Stomach (tissue), 9 donors: Measurements from ENCODE around the gene TMEM132D. TPM values are rescaled to one million over a fixed set of nuclear protein-coding genes. Genes with fewer than 3 reads are reported as not detected.

Experiments used
- DNase-seq, 2 donors: peaks; one replicate each; pipeline versions ENCODE4 v3.0.0 to v3.0.0-alpha.2; 2013 to 2019
- H3K27ac ChIP-seq, 5 donors: fragments of 200-600 bp in 4 of 5; sonication (generic) in 4 of 5; one replicate each; pipeline ENCODE4 v1.5.1; 2013 to 2019; ENCODE audit warnings: mild to moderate bottlenecking in 1 of 5, moderate library complexity in 1 of 5
- H3K27me3 ChIP-seq, 3 donors: fragments of 200-600 bp; sonication (generic); one replicate each; pipeline ENCODE4 v1.5.1; 2017 to 2019; ENCODE audit warnings: mixed run types in 1 of 3
- H3K36me3 ChIP-seq, 4 donors: fragments of 200-600 bp; sonication (generic); 1 replicate in 3 of 4; 2 replicates in 1 of 4; pipeline ENCODE4 v1.5.1; 2016 to 2019
- H3K4me1 ChIP-seq, 4 donors: fragments of 200-600 bp; sonication (generic); one replicate each; pipeline ENCODE4 v1.5.1; 2016 to 2019
- H3K4me3 ChIP-seq, 4 donors: fragments of 200-600 bp; sonication (generic) in 3 of 4; one replicate each; pipeline ENCODE4 v1.5.1; 2016 to 2019; ENCODE audit warnings: mild to moderate bottlenecking in 1 of 4
- H3K9me3 ChIP-seq, 4 donors: fragments of 200-600 bp; sonication (generic); one replicate each; pipeline ENCODE4 v1.5.1; 2016 to 2019
- EP300 ChIP-seq: sonication (generic); formaldehyde crosslinking; IDR thresholded peaks from one replicate; pipeline ENCODE4 v1.6.1; 2017; ENCODE audit warnings: antibody characterized with exemption
- POLR2A ChIP-seq, 4 donors: fragments of 450-650 bp; IDR thresholded peaks; one replicate each; pipeline ENCODE4 v1.6.1; 2016; ENCODE audit warnings: antibody characterized with exemption in 4 of 4, control low read depth in 2 of 4, mild to moderate bottlenecking in 1 of 4, moderate library complexity in 1 of 4
- POLR2AphosphoS5 ChIP-seq, 3 donors: sonication (generic); formaldehyde crosslinking; IDR thresholded peaks; one replicate each; pipeline ENCODE4 v1.6.1; 2016; ENCODE audit warnings: antibody characterized with exemption in 3 of 3
- WGBS, 5 donors: extraction: QIAGEN DNeasy Blood & Tissue Kit in 3 of 5; methylation state at CpG; one replicate each; pipeline versions ENCODE4 v1.1.5 to v1.1.7; 2013 to 2018; 5-methylcytosine and 5-hydroxymethylcytosine counted together
- intact Hi-C: fragments of 100-400 bp; cut with DNase I; formaldehyde crosslinking; loops from one replicate; pipeline ENCODE4 v1.15.1; 2023; ENCODE audit warnings: low total_unique reads
- polyA plus RNA-seq, 3 donors: library from polyadenylated mRNA; stranded (reverse); fragments of 200-250 nt; gene quantifications; one replicate each; pipeline ENCODE4 v1.2.3, GENCODE V29; 2013
- total RNA-seq, 5 donors: library from RNA; depleted of rRNA; stranded (reverse); fragments of >200 nt; gene quantifications; one replicate each; pipeline versions ENCODE4 v1.1.0 to v1.2.3, GENCODE V29; 2014 to 2016
- TF ChIP-seq, protein P1 (sequence below), 7 experiments: fragments of 450-650 bp in 4 of 7; fragments of 200-600 bp in 3 of 7; sonication (generic) in 3 of 7; IDR thresholded peaks; one replicate each; pipeline ENCODE4 v1.5.1; 2016 to 2019; ENCODE audit warnings: antibody characterized with exemption in 7 of 7, control low read depth in 2 of 7, mild to moderate bottlenecking in 1 of 7
- donor health status: healthy with polysubstance abuse.
- donor health status: Bipolar disorder and iron deficiency.
- donor health status: healthy.

The TMEM132D gene
- total and polyA plus RNA-seq, 8 donors = 0.29 to 0.92 TPM; not detected in 6

DNA sequence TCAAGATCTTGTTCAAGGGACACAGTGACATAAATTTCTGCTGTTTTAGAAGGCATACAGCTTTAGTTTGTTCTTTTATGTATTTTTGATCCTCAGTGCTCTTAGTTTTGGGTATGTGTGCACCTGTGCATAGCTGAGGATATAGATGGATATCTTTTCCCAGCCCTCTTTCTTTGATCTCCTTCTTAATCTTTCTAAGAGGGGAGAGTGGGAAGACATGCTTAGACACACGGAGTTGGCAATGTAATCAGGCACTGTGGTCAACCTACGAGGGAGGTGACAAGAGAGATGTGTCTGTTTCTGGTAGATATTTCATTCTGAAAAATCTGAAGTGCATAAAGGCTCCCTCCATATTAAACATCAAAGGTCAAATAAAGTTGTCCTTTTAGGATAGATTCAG, 340.6 kb downstream of the TMEM132D start:
- intact Hi-C loops = no loop called here
- no peak for DNase-seq
- WGBS, 5 donors = 55 to 76% (median 69%) methylated on average over 2 of the region's 2 CpGs
- no peak overlapping the region for H3K27ac ChIP-seq
- H3K4me3 ChIP-seq = no peak overlapping the region
- TF ChIP-seq EP300 (no peak), POLR2A (IDR thresholded peaks at IDR 0.05) (no peak), POLR2AphosphoS5 (IDR thresholded peaks at IDR 0.05) (no peak)
- TF ChIP-seq, protein P1, sequence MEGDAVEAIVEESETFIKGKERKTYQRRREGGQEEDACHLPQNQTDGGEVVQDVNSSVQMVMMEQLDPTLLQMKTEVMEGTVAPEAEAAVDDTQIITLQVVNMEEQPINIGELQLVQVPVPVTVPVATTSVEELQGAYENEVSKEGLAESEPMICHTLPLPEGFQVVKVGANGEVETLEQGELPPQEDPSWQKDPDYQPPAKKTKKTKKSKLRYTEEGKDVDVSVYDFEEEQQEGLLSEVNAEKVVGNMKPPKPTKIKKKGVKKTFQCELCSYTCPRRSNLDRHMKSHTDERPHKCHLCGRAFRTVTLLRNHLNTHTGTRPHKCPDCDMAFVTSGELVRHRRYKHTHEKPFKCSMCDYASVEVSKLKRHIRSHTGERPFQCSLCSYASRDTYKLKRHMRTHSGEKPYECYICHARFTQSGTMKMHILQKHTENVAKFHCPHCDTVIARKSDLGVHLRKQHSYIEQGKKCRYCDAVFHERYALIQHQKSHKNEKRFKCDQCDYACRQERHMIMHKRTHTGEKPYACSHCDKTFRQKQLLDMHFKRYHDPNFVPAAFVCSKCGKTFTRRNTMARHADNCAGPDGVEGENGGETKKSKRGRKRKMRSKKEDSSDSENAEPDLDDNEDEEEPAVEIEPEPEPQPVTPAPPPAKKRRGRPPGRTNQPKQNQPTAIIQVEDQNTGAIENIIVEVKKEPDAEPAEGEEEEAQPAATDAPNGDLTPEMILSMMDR (IDR thresholded peaks at IDR 0.05) = no peak
- peaks cover 0 to 6% (median 0%) of the 10 kb centered on the region in 4 donors for H3K9me3 ChIP-seq
- no peaks in the 10 kb centered on the region for H3K4me1 ChIP-seq
- H3K27me3 ChIP-seq = no peaks in the 10 kb centered on the region
- H3K36me3 ChIP-seq = no peaks in the 10 kb centered on the region

DNA sequence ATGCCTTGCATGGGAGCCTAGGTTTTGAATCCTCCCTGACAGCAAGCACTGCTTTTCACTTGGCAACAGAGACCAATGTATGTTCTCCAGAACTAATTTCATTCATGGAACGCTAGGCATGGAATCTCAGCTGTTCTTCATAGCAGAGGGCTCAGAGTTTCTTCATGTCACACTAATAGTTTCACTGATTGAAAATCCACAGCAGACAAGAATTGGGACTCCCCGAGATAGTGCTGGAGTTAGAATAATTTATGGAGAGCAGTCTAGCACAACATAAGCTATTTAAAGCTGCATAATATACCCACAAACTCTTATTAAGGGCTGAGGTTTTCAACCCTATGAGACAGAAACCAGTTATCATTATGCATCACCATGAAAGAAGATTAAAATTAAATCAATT, 342.5 kb downstream of the TMEM132D start:
- 57 to 76% (median 74%) methylated on average over 2 of the region's 2 CpGs for WGBS, 5 donors
- TF ChIP-seq, protein P1 (IDR thresholded peaks at IDR 0.05) = no peak
- no peak for TF ChIP-seq POLR2A (IDR thresholded peaks at IDR 0.05)
- DNase-seq = no peak
- H3K9me3 ChIP-seq = peaks cover 0 to 6% (median 0%) of the 10 kb centered on the region in 4 donors
- no peak overlapping the region for H3K4me3 ChIP-seq
- H3K4me1 ChIP-seq = no peaks in the 10 kb centered on the region
- H3K27me3 ChIP-seq = no peaks in the 10 kb centered on the region
- intact Hi-C loops = no loop called here
- no peaks in the 10 kb centered on the region for H3K36me3 ChIP-seq
- no peak overlapping the region for H3K27ac ChIP-seq

- H3K36me3 ChIP-seq = no peaks in the 10 kb centered on the region
- no peak overlapping the region for H3K27ac ChIP-seq
- 72 to 81% (median 77%) methylated on average over 4 of the region's 4 CpGs for WGBS, 5 donors
- no peak overlapping the region for H3K4me3 ChIP-seq
- intact Hi-C loops = no loop called here
- no peak for TF ChIP-seq POLR2A (IDR thresholded peaks at IDR 0.05)
- no peak for TF ChIP-seq POLR2AphosphoS5 (IDR thresholded peaks at IDR 0.05)
- TF ChIP-seq EP300 = no peak
- TF ChIP-seq, protein P1 (IDR thresholded peaks at IDR 0.05) = no peak
- DNase-seq = no peak
- H3K27me3 ChIP-seq = no peaks in the 10 kb centered on the region
- H3K9me3 ChIP-seq = no peaks in the 10 kb centered on the region
- no peaks in the 10 kb centered on the region for H3K4me1 ChIP-seq
These were observed 344.0 kb downstream of the TMEM132D start for GRCh38 chr12:129559776-129560175.

- no peak overlapping the region for H3K4me3 ChIP-seq
- H3K36me3 ChIP-seq = no peaks in the 10 kb centered on the region
- H3K27me3 ChIP-seq = no peaks in the 10 kb centered on the region
- TF ChIP-seq, protein P1 (IDR thresholded peaks at IDR 0.05) = no peak
- no peak for TF ChIP-seq POLR2A (IDR thresholded peaks at IDR 0.05)
- TF ChIP-seq POLR2AphosphoS5 (IDR thresholded peaks at IDR 0.05) = no peak
- no peak for TF ChIP-seq EP300
- no peak for DNase-seq
- intact Hi-C loops = no loop called here
- H3K9me3 ChIP-seq = peaks cover 0 to 10% (median 5%) of the 10 kb centered on the region in 4 donors
- WGBS, 5 donors = 38 to 65% (median 51%) methylated on average over 2 of the region's 2 CpGs
- H3K27ac ChIP-seq = no peak overlapping the region
- no peaks in the 10 kb centered on the region for H3K4me1 ChIP-seq
These were observed 345.8 kb downstream of the TMEM132D start for GRCh38 chr12:129558036-129558435.
